HUES48 (cell line): ENCODE results near the gene DUSP14.
"Not testable (repeated sequence)": the region's sequence is repeated elsewhere in the genome, so short reads cannot be mapped to it uniquely, and the experiment has no call there.

Experiments used
- H3K27ac ChIP-seq: one replicate; pipeline ENCODE4 v1.7.0; 2013; ENCODE audit warnings: low read depth, low read length, inconsistent platforms
- H3K27me3 ChIP-seq: 2 replicates; pipeline ENCODE4 v1.6.1; 2013; ENCODE audit warnings: mild to moderate bottlenecking, low read length; ENCODE audit not compliant: control insufficient read depth, insufficient read depth
- H3K36me3 ChIP-seq: 2 replicates; pipeline ENCODE4 v1.6.1; 2013; ENCODE audit warnings: low read length; ENCODE audit not compliant: control insufficient read depth, insufficient read depth
- H3K4me1 ChIP-seq: 2 replicates; pipeline ENCODE4 v1.6.1; 2013; ENCODE audit warnings: mild to moderate bottlenecking, low read length; ENCODE audit not compliant: control insufficient read depth, insufficient read depth
- H3K4me3 ChIP-seq: 2 replicates; pipeline ENCODE4 v1.5.1; 2013; ENCODE audit warnings: mild to moderate bottlenecking, low read depth, low read length
- H3K9ac ChIP-seq: 2 replicates; pipeline ENCODE4 v1.6.1; 2013; ENCODE audit warnings: mild to moderate bottlenecking, low read depth, low read length, moderate library complexity
- H3K9me3 ChIP-seq: 2 replicates; pipeline ENCODE4 v1.6.1; 2013; ENCODE audit warnings: low read length; ENCODE audit not compliant: control insufficient read depth, insufficient read depth

DUSP14 gene

DNA sequence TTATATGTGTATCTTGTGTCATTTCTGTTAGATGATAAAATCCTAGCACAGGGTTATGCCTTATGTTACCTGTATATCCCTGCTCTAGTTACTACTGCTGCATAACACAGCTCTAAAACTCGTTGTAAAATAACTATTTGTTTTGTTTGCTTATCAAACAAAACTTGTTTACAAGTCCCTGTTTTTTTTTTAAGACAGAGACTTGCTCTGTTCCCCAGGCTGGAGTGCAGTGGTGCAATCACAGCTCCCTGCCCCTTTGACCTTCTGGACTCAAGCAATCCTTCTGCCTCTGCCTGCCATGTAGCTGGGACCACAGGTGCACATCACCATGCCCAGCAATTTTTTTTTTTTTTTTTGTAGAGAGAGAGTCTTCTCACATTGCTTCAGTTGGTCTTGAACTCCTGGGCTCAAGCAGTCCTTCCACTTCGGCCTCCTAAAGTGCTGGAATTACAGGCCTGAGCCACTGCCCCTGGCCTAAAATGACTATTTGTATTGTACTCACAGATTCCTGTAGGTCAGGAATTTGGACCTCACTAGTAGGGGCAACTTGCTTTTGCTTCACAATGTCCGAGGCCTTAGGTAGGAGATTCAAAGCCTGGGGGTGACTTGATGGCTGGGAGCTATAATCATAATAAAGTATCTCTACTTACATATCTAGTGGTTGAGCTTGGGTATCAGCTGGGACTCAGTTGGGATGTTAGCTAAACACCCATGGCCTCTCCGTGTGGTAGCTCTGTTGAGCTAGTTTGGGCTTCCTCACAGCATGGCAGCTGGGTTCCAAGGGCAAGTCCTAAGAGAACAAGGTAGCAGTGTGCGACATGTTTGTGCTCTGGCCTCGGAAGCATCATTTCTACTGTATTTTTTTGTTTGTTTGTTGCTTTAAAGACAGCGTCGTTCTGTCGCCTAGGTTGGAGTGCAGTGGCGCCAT lies 12.6 kb downstream of the DUSP14 start:
- Histone ChIP-seq H3K4me1 (peaks cover 3% of the 10 kb centered on the region; the same call in 1 of the 2 replicates), H3K27ac (no peak overlapping the region), H3K27me3 (no peaks in the 10 kb centered on the region), H3K9me3 (no peaks in the 10 kb centered on the region), H3K4me3 (no peak overlapping the region), H3K36me3 (no peaks in the 10 kb centered on the region), H3K9ac (no peak overlapping the region)

DNA sequence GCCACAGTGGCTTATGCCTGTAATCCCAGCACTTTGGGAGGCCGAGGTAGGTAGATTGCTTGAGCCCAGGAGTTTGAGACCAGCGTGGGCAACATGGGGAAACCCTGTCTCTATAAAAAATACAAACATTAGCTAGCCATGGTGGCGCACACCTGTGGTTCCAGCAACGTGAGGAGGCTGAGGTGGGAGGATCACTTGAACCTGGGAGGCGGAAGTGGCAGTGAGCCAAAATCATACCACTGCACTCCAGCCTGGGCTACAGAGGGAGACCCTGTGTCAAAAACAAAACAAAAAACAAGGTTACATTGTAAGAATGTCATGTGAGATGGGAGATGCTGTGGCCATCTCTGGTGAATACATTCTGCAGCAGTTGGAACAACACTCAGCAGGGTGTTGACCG lies 13.5 kb downstream of the DUSP14 start:
- Histone ChIP-seq H3K27me3 (no peaks in the 10 kb centered on the region), H3K27ac (no peak overlapping the region), H3K9me3 (no peaks in the 10 kb centered on the region), H3K36me3 (no peaks in the 10 kb centered on the region), H3K4me1 (peaks cover 3% of the 10 kb centered on the region; the same call in 1 of the 2 replicates), H3K4me3 (no peak overlapping the region), H3K9ac (no peak overlapping the region)

DNA sequence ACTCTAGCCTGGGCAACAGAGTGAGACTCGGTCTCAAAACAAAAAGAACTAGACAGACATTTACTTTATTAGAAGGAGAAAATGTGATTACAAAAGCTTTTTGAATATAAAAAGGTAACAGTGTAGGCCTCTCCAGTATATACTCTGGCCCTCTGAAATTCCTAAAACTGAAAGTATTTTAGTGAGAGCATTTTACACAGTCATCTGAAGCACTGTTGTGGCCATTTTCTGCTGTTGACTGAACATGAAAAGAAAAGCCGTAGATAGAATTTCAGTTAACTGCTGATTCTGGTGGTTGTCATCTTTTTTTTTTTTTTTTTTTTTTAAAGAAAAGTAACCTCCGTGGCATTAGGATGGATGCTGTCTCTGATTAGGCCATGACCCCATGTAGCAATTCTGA lies 15.6 kb downstream of the DUSP14 start:
- no peaks in the 10 kb centered on the region for H3K36me3 ChIP-seq
- H3K4me1 ChIP-seq: peaks cover 3% of the 10 kb centered on the region; the same call in 1 of the 2 replicates
- H3K9ac ChIP-seq: no peak overlapping the region
- H3K27ac ChIP-seq: no peak overlapping the region
- no peaks in the 10 kb centered on the region for H3K9me3 ChIP-seq
- no peaks in the 10 kb centered on the region for H3K27me3 ChIP-seq
- H3K4me3 ChIP-seq: no peak overlapping the region

DNA sequence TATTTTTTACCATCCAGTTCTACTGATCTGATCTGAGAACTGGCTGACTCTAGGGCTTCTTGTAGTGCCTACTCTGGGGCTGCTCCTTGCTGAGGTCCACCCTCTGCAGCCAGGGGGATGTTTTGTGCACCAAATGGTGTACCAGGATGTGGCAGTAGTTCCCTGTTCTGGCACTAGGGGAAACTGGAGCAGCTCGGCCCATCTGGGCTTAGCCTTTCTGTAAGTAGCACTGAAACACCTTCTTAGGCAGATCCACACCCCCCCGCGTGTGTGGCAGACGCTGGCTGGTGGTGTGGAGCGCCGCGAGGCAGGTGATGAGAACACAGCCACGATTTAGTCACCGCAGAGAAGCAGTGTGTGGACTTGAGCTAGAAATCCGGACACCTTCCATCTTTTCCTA lies 17.0 kb downstream of the DUSP14 start:
- Histone ChIP-seq H3K36me3 (no peaks in the 10 kb centered on the region), H3K27ac (no peak overlapping the region), H3K4me3 (no peak overlapping the region)

GRCh38 chr17:37507111-37507510 lies 17.4 kb downstream of the DUSP14 start:
- Histone ChIP-seq H3K36me3 (peaks cover 2% of the 10 kb centered on the region), H3K4me1 (peaks cover 3% of the 10 kb centered on the region; the same call in 1 of the 2 replicates), H3K27ac (no peak overlapping the region), H3K4me3 (no peak overlapping the region), H3K27me3 (no peaks in the 10 kb centered on the region), H3K9me3 (no peaks in the 10 kb centered on the region), H3K9ac (no peak overlapping the region)

More for the DNA sequence above, 17.0 kb downstream of the DUSP14 start:
- H3K4me1 ChIP-seq: peaks cover 3% of the 10 kb centered on the region; the same call in 1 of the 2 replicates
- H3K9me3 ChIP-seq: no peaks in the 10 kb centered on the region
- no peak overlapping the region for H3K9ac ChIP-seq
- H3K27me3 ChIP-seq: no peaks in the 10 kb centered on the region

- H3K4me3 ChIP-seq: no peak overlapping the region
- no peak overlapping the region for H3K9ac ChIP-seq
- no peak overlapping the region for H3K27ac ChIP-seq
- no peaks in the 10 kb centered on the region for H3K9me3 ChIP-seq
- peaks cover 3% of the 10 kb centered on the region; the same call in 1 of the 2 replicates for H3K4me1 ChIP-seq
- peaks cover 21% of the 10 kb centered on the region for H3K36me3 ChIP-seq
- no peaks in the 10 kb centered on the region for H3K27me3 ChIP-seq
Observed at GRCh38 chr17:37510056-37510455, 20.4 kb downstream of the DUSP14 start.

GRCh38 chr17:37511642-37512041 lies 22.0 kb downstream of the DUSP14 start:
- H3K4me1 ChIP-seq, H3K9ac ChIP-seq, H3K9me3 ChIP-seq, H3K27me3 ChIP-seq, H3K4me3 ChIP-seq, H3K27ac ChIP-seq: not testable (repeated sequence)
- peaks cover 24% of the 10 kb centered on the region for H3K36me3 ChIP-seq

GRCh38 chr17:37512442-37513068 lies 22.9 kb downstream of the DUSP14 start:
- Histone ChIP-seq H3K4me1 (no peaks in the 10 kb centered on the region), H3K27me3 (no peaks in the 10 kb centered on the region), H3K36me3 (peaks cover 29% of the 10 kb centered on the region), H3K4me3 (no peak overlapping the region), H3K9me3 (no peaks in the 10 kb centered on the region), H3K27ac (no peak overlapping the region), H3K9ac (no peak overlapping the region)

DNA sequence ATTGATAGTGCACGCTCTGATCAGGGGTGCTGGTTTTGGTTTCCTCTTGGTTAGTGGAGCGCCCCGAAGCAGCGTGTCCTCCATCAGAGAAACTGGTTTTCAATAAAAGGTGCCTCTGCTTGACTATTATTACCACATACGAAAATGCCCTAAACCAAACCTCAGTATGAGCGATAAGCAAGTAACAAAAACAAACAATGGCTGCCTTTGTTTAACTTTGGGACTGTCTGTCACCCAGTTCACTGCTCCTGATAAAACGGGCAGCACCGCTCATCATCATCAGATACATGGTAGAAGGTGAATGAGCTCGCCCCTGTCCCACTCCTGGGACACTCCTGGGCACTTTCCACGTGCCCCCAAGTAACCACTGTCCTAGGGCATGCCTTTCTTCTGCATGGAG lies 24.0 kb downstream of the DUSP14 start:
- Histone ChIP-seq H3K27ac (no peak overlapping the region), H3K9ac (no peak overlapping the region), H3K9me3 (no peaks in the 10 kb centered on the region), H3K4me3 (no peak overlapping the region), H3K4me1 (no peaks in the 10 kb centered on the region), H3K27me3 (no peaks in the 10 kb centered on the region), H3K36me3 (peaks cover 41% of the 10 kb centered on the region)

DNA sequence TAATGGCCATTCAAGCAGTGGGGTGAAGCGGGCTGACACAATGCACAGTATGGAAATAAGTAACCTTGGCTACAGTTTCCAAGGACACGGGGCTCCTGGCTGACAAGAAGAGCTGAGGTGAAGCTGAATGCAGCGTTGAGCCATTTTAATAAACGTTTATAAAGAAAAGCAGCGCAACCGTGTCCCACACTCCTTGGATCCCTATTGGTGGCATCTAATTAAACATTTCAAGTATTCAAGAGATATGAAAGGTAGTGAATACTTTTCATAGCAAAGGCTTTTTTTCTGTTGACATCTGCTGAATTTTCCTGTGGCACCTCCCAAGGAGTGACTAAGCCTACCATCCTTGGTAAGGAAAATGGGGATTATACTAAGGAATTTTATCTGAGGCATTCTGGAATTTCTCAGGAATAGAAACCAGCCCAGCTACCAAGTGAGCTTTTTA lies 26.5 kb downstream of the DUSP14 start:
- Histone ChIP-seq H3K36me3 (peaks cover 60% of the 10 kb centered on the region), H3K4me1 (no peaks in the 10 kb centered on the region), H3K27me3 (no peaks in the 10 kb centered on the region), H3K9me3 (no peaks in the 10 kb centered on the region), H3K4me3 (no peak overlapping the region), H3K9ac (no peak overlapping the region), H3K27ac (no peak overlapping the region)

DNA sequence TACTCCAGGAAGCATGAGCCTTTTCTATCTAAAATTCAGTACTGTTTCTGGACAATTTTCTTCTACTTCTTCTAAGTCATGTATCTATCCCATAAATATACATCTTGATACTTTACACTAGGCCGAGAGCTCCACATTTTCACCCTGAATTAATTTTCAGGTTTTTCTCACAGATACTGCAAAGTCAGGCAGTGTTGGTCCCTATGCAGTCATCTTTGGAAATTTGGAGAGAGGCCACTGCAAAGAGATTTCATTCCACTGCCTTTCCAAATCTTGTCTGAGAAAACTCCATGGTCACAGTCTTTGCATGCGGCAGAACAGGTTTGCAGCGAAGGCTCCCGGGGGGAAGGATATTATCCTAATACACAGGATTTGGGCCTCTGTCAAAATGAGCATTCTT lies 28.2 kb downstream of the DUSP14 start:
- no peaks in the 10 kb centered on the region for H3K4me1 ChIP-seq
- peaks cover 51% of the 10 kb centered on the region for H3K36me3 ChIP-seq
- no peaks in the 10 kb centered on the region for H3K9me3 ChIP-seq
- no peak overlapping the region for H3K27ac ChIP-seq
- no peaks in the 10 kb centered on the region for H3K27me3 ChIP-seq
- no peak overlapping the region for H3K9ac ChIP-seq
- no peak overlapping the region for H3K4me3 ChIP-seq
